MM.1S (cell line): ENCODE results near the gene DYRK1B.

ENCODE experiments used
- EZH2 ChIP-seq: fragments of 300-600 bp; sonication (generic); optimal IDR thresholded peaks from 2 replicates; pipeline ENCODE3; 2017; ENCODE audit warnings: low read depth, mild to moderate bottlenecking, antibody characterized with exemption, low read length, mixed read lengths
- EZH2phosphoT487 ChIP-seq: fragments of 300-600 bp; sonication (generic); IDR thresholded peaks from 2 replicates; pipeline ENCODE4 v1.6.1; 2018; ENCODE audit warnings: antibody characterized with exemption, low read length
- TF ChIP-seq, protein P1 (sequence below): fragments of 300-600 bp; sonication (generic); IDR thresholded peaks from 2 replicates; pipeline ENCODE4 v1.5.1; 2016; ENCODE audit warnings: antibody characterized with exemption, low read length, mixed read lengths

DNA sequence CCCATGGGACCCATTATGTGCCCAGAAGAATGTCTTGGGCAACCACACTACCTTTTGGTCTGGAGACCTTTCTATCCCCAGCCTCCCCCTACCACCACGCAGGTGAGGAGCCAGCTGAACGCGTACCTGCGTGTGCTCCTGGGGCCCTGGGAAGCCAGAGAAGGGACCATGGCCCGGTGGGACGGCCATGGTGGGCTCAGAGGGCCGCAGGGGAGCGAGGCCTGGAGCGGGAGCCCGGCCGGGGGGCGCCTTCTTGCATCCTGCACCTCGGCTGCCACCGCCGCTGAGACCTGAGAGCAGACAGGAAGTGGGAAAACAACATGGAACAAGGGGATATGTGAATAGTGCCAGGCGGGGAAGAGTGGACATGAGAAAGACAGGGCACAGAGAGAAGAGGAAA is 2.3 kb downstream of the DYRK1B start:
- TF ChIP-seq, protein P1, sequence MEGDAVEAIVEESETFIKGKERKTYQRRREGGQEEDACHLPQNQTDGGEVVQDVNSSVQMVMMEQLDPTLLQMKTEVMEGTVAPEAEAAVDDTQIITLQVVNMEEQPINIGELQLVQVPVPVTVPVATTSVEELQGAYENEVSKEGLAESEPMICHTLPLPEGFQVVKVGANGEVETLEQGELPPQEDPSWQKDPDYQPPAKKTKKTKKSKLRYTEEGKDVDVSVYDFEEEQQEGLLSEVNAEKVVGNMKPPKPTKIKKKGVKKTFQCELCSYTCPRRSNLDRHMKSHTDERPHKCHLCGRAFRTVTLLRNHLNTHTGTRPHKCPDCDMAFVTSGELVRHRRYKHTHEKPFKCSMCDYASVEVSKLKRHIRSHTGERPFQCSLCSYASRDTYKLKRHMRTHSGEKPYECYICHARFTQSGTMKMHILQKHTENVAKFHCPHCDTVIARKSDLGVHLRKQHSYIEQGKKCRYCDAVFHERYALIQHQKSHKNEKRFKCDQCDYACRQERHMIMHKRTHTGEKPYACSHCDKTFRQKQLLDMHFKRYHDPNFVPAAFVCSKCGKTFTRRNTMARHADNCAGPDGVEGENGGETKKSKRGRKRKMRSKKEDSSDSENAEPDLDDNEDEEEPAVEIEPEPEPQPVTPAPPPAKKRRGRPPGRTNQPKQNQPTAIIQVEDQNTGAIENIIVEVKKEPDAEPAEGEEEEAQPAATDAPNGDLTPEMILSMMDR: no peak
- no peak for TF ChIP-seq EZH2
- no peak for TF ChIP-seq EZH2phosphoT487
